Superior temporal gyrus (tissue), 1 donor: ENCODE measurements around the gene MESP2.

Source experiments
- DNase-seq: peaks from one replicate; pipeline ENCODE4 v3.0.0-alpha.2; 2016; ENCODE audit errors: extremely low spot score

MESP2 gene

GRCh38 chr15:89815769-89816168 is 39.6 kb downstream of the MESP2 start:
- no peak for DNase-seq

DNA sequence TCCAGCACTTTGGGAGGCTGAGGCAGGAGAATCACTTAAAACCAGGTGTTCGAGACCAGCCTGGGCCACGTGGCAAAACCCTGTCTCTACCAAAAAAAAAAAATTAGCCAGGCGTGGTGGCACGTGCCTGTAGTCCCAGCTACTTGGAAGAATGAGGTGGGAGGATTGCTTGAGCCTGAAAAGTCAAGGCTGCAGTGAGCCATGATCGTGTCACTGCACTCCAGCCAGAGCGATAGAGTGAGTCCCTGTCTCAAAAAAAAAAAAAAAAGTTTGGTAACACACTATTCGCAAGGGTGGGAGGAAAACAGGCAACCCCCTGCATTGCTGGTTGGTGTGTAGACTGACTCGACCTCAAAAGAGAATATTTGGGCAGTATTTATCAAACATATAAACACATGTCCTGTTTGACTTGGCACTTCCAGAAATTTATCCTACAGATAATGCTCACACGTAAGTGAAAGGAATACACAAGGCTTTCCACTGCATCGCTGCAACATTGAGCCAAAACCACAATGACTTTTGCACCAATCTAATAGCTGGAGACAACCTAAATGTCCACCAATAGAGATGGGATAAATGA is 41.7 kb downstream of the MESP2 start:
- no peak for DNase-seq

GRCh38 chr15:89818287-89818686 is 42.2 kb downstream of the MESP2 start:
- DNase-seq: no peak

GRCh38 chr15:89820666-89821611 is 44.8 kb downstream of the MESP2 start:
- no peak for DNase-seq

- DNase-seq: no peak
These were observed 45.9 kb downstream of the MESP2 start for GRCh38 chr15:89822026-89822425.

GRCh38 chr15:89822611-89822950 is 46.4 kb downstream of the MESP2 start:
- DNase-seq: no peak

GRCh38 chr15:89822951-89823711 is 47.0 kb downstream of the MESP2 start:
- DNase-seq: no peak

DNA sequence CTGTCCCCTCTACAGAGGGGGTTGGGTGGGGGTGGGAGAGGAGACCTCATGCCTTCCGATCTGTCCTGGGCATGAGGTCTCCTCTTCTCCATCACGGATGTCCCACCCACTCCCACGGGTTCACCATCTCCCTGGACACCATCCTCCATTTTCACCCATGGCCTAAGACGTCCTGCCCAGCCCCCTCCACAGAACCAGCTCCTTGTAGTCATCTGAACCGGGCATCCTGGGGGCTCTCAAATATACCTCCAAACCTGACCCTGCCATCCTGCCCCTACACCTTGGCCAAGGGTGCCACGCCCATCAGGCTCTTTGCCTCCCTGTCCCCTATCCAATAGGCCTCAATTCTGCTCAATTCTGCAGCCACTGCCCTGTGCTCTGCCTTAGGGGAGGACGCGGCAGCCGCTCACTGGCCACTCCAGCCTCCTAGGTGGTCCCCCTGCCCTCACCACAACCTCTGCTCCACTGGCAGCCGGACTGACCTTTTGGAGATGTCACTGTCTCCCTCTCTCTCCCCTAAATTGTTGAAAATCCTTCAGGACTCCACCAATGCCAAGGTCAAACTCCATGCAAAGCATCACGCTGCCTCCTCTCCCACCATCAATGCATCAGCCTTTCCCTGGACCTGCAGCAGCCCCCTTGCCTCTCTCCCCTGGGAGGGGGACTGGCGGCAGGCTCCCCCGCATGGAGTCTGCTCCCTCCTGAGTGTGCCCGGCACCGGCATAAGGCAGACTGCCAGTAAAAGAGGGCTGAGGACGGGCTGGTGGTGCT is 47.9 kb downstream of the MESP2 start:
- DNase-seq: no peak

DNA sequence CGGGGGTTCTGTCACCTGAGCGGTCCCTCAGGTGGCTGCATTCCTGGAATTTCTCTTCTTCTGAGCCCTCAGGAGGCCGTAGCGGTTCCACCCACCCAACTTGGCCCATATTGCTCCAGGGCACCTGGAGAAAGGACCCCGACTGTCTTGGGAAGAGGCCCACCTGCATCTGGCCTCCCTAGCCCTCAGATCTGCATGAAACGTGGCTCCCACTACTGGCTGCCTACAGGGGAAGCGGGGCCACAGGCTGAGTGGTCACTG is 48.4 kb downstream of the MESP2 start:
- no peak for DNase-seq

DNA sequence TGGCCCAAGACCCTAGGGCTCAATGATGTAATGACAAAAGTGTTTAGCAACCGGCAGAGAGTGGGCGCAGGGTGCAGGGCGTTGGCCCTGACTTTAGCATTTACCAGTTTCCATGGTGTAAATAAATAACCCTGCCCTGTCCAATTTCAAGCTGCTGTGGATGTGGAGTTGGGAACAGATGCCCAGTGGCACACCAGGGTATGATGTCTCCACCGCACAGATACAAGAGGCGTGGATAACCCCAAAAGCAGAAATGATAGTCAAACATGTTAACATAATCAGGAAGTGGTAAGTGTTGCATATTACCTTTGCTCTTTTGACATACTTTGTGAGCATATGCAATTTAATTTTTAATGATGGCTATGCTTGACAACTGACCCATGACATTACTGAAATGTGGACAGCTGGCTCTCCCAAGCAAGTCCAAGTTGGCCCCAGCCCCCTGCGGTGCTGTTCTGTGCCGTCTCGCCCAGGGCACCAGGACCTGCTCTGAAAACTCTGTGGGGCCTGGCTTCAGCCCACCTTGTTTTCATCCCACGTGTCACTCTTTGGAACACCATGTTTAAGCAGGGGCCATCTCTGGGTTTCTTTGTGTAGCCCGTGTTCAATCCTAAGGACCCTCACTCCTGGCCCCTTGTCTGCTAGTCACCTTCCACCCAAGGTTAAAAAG is 49.3 kb downstream of the MESP2 start:
- DNase-seq: no peak

DNA sequence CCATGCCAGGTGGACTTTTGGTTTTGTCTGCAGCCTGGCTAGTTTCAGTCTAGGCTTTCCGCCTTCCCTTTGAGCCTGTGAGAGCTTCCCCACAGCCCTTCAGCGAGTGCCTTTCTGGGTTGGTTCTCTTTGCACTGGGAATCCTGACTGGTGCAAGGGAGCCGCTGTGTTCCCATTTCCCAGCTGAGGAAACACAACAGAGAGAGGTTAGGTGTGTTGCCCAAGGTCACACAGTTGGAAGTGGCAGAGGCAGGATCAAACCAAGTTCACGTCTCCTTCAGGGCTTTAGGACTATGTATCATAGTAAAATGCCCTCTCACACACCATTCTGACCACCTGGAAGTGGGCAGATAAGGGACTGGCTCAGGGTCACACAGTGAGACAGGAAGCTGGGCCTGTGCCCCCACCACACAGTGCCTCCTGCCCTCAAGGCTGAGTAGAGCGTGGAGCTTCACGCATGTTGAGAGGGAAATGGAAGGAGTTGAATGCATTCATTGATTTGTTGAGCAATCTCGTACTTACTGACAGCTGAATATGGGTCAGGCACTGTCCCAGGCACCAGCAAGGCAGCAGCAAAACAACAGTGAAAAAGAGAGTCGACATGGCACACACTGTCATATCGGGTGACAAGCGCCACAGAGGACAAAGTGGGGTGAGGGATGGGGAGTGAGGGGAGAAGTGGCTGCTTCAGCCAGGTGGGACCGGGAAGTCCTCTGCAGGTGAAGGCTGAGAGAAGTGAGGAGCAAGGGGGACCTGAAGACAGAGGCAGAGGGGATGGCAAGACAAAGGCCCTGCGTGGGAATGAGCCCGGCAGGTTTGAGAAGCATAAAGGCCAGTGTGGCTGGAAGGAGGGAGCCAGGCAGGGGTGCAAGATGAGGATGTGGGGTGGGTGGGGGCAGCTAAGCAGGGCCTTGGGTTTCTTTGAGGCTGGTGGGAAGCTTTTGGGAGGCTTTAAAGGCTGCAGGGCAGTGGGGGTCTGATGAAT is 50.8 kb downstream of the MESP2 start:
- DNase-seq: no peak

DNA sequence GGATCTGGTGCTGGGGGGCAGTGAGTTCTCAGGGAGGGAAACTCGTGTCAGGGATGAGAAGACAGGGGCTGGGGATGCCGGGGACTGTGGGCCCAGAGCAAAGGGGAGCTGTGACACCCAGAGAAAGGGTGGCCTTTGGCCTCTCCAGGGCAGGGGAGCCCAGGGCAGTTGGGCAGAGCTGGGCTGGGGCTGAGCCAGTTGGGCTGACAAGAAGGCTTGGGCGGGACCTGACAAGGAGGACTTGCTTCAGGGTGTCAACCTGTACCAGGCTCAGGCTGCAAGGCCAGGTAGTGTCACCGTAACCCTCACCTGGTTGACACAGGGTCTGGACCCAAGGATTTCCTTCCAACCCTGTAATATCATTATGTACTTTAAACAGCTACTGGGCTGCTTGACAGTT is 51.7 kb downstream of the MESP2 start:
- DNase-seq: no peak
